ENCODE data around the gene OLFM3.

- TF ChIP-seq CEBPB (IDR thresholded peaks at IDR 0.05) (no peak), CREB1 (IDR thresholded peaks at IDR 0.05; ENCODE audit: low read depth) (no peak), REST (IDR thresholded peaks at IDR 0.05; ENCODE audit: low read depth) (no peak), FOXM1 (IDR thresholded peaks at IDR 0.05; ENCODE audit: borderline replicate concordance, low read depth) (no peak), TCF12 (IDR thresholded peaks at IDR 0.05; ENCODE audit: low read depth) (no peak), NFIC (IDR thresholded peaks at IDR 0.05) (no peak), YY1 (IDR thresholded peaks at IDR 0.05; ENCODE audit: low read depth) (no peak), EGR1 (IDR thresholded peaks at IDR 0.05) (no peak)
Observed at GRCh38 chr1:101967871-101968270, 28.9 kb downstream of the OLFM3 start.

Measured in Ishikawa (cell line).